IMR-90 (cell line): ENCODE measurements around the gene PGS1. TPM values are rescaled to one million over a fixed set of nuclear protein-coding genes. Genes with fewer than 3 reads are reported as not detected.

ENCODE experiments used
- ATAC-seq: fragments of 200-7000 bp; cut with Tn5 transposase; 2 replicates; pipeline ENCODE4 v1.9.1; 2020; ENCODE audit warnings: low read depth, mild to moderate bottlenecking, moderate library complexity
- BruUV-seq: library from RNA; stranded (reverse); fragments of 400-500 nt; replicated peaks from 2 replicates; lab custom pipeline; 2021; lab: Mats Ljungman, UMichigan
- CTCF ChIA-PET: fragments of 300-600 bp; formaldehyde crosslinking; extraction: SDS; loops from one replicate; lab custom pipeline; 2021; ENCODE audit warnings: antibody characterized with exemption; lab: Yijun Ruan, JAX
- POLR2A ChIA-PET: fragments of 300-600 bp; sonication (Branson Sonifier 250); formaldehyde crosslinking; loops from one replicate; lab custom pipeline; 2022; ENCODE audit warnings: antibody characterized with exemption; ENCODE audit not compliant: unreplicated experiment; lab: Charles Lee
- DNase-seq: peaks from one replicate; pipeline ENCODE4 v3.0.0; 2013
- H2AFZ ChIP-seq: replicated peaks from 2 replicates; pipeline ENCODE3; 2013; ENCODE audit warnings: low read length, mild to moderate bottlenecking; ENCODE audit not compliant: poor library complexity
- H2AK5ac ChIP-seq: 2 replicates; pipeline ENCODE4 v1.6.1; 2013; ENCODE audit warnings: low read depth, low read length, inconsistent platforms
- H2AK9ac ChIP-seq: replicated peaks from 2 replicates; pipeline ENCODE3; 2013; ENCODE audit warnings: mild to moderate bottlenecking, low read depth, low read length, moderate library complexity; ENCODE audit not compliant: poor library complexity
- H2BK120ac ChIP-seq: 2 replicates; pipeline ENCODE4 v1.6.1; 2013; ENCODE audit warnings: low read depth, low read length, inconsistent platforms
- H2BK15ac ChIP-seq: 3 replicates; pipeline ENCODE4 v1.6.1; 2013; ENCODE audit warnings: low read depth, low read length, inconsistent platforms
- H2BK20ac ChIP-seq: 2 replicates; pipeline ENCODE4 v1.6.1; 2013; ENCODE audit warnings: low read depth, mild to moderate bottlenecking, inconsistent platforms, low read length, moderate library complexity
- H2BK5ac ChIP-seq: 2 replicates; pipeline ENCODE4 v1.6.1; 2013; ENCODE audit warnings: mild to moderate bottlenecking, low read depth, low read length, inconsistent platforms; ENCODE audit not compliant: poor library complexity, severe bottlenecking
- H3K14ac ChIP-seq: replicated peaks from 2 replicates; pipeline ENCODE4 v1.6.1; 2013; ENCODE audit warnings: low read depth, low read length, inconsistent platforms
- H3K18ac ChIP-seq: 2 replicates; pipeline ENCODE4 v1.6.1; 2013; ENCODE audit warnings: low read depth, low read length, control low read depth
- H3K23ac ChIP-seq: 2 replicates; pipeline ENCODE4 v1.6.1; 2013; ENCODE audit warnings: low read depth, low read length, inconsistent platforms
- H3K27ac ChIP-seq: 2 replicates; pipeline ENCODE4 v1.5.1; 2013; ENCODE audit warnings: mild to moderate bottlenecking, control low read depth, low read length; ENCODE audit not compliant: insufficient read depth
- H3K27me3 ChIP-seq: 2 replicates; pipeline ENCODE4 v1.6.1; 2013; ENCODE audit warnings: low read length; ENCODE audit not compliant: control insufficient read depth, insufficient read depth
- H3K36me3 ChIP-seq: 2 replicates; pipeline ENCODE4 v1.6.1; 2013; ENCODE audit warnings: low read length, mixed read lengths; ENCODE audit not compliant: control insufficient read depth, insufficient read depth
- H3K4ac ChIP-seq: 2 replicates; pipeline ENCODE4 v1.6.1; 2013; ENCODE audit warnings: low read depth, low read length, inconsistent platforms
- H3K4me1 ChIP-seq: 2 replicates; pipeline ENCODE4 v1.6.1; 2013; ENCODE audit warnings: low read length, mixed read lengths; ENCODE audit not compliant: control insufficient read depth, insufficient read depth
- H3K4me2 ChIP-seq: 2 replicates; pipeline ENCODE4 v1.6.1; 2013; ENCODE audit warnings: low read depth, mild to moderate bottlenecking, control low read depth, low read length, moderate library complexity
- H3K4me3 ChIP-seq: 2 replicates; pipeline ENCODE4 v1.5.1; 2013; ENCODE audit warnings: low read depth, mild to moderate bottlenecking, control low read depth, low read length, moderate library complexity; ENCODE audit not compliant: insufficient read depth
- H3K56ac ChIP-seq: 2 replicates; pipeline ENCODE4 v1.6.1; 2013; ENCODE audit warnings: low read length, inconsistent platforms; ENCODE audit not compliant: insufficient read depth; ENCODE audit errors: extremely low read depth
- H3K79me1 ChIP-seq, 2 experiments: 2 replicates each; pipeline ENCODE4 v1.6.1; 2013; ENCODE audit warnings: low read length in 2 of 2, inconsistent platforms in 1 of 2, low read depth in 1 of 2
- H3K9ac ChIP-seq: 2 replicates; pipeline ENCODE4 v1.6.1; 2013; ENCODE audit warnings: low read depth, low read length, control low read depth
- H3K9me1 ChIP-seq: 2 replicates; pipeline ENCODE4 v1.6.1; 2013; ENCODE audit warnings: low read length, inconsistent platforms; ENCODE audit not compliant: insufficient read depth
- H3K9me3 ChIP-seq: 2 replicates; pipeline ENCODE4 v1.6.1; 2013; ENCODE audit warnings: low read length; ENCODE audit not compliant: control insufficient read depth, insufficient read depth
- H4K20me1 ChIP-seq: 2 replicates; pipeline ENCODE4 v1.6.1; 2013; ENCODE audit warnings: low read length, inconsistent platforms; ENCODE audit not compliant: insufficient read depth
- H4K5ac ChIP-seq: 2 replicates; pipeline ENCODE4 v1.6.1; 2013; ENCODE audit warnings: mild to moderate bottlenecking, low read depth, low read length, control low read depth
- H4K8ac ChIP-seq, 2 experiments: 2 replicates each; pipeline ENCODE4 v1.6.1; 2013; ENCODE audit warnings: low read depth in 2 of 2, low read length in 2 of 2, control low read depth in 1 of 2, inconsistent platforms in 1 of 2
- H4K91ac ChIP-seq: 2 replicates; pipeline ENCODE4 v1.6.1; 2013; ENCODE audit warnings: low read depth, low read length, inconsistent platforms; ENCODE audit not compliant: insufficient read depth
- BHLHE40 ChIP-seq: fragments of 150-350 bp; IDR thresholded peaks from 2 replicates; pipeline ENCODE4 v1.6.1; 2016; ENCODE audit warnings: mild to moderate bottlenecking, low read depth, low read length
- CEBPB ChIP-seq: IDR thresholded peaks from 2 replicates; pipeline ENCODE4 v1.6.1; 2012; ENCODE audit warnings: low read depth, low read length, improper control_type of control experiment
- CHD1 ChIP-seq: IDR thresholded peaks from 2 replicates; pipeline ENCODE4 v1.6.1; 2012; ENCODE audit warnings: low read depth, low read length, improper control_type of control experiment
- FOS ChIP-seq: fragments of 150-350 bp; IDR thresholded peaks from 2 replicates; pipeline ENCODE4 v1.6.1; 2016; ENCODE audit warnings: low read depth, low read length
- MAZ ChIP-seq: IDR thresholded peaks from 2 replicates; pipeline ENCODE4 v1.6.1; 2012; ENCODE audit warnings: low read depth, mild to moderate bottlenecking, low read length, improper control_type of control experiment, moderate library complexity, borderline replicate concordance
- MXI1 ChIP-seq: IDR thresholded peaks from 2 replicates; pipeline ENCODE4 v1.6.1; 2012; ENCODE audit warnings: low read depth, mild to moderate bottlenecking, low read length, moderate library complexity, borderline replicate concordance
- SMC3 ChIP-seq: fragments of 150-350 bp; IDR thresholded peaks from 2 replicates; pipeline ENCODE4 v1.6.1; 2016; ENCODE audit warnings: low read depth, mild to moderate bottlenecking, antibody characterized with exemption, low read length, moderate library complexity
- WGBS, 2 experiments: methylation state at CpG; one replicate each; pipeline versions ENCODE4 v1.1.5 to v1.1.7; 2013; ENCODE audit warnings: missing lambda C conversion rate in 2 of 2; ENCODE audit not compliant: insufficient read length in 1 of 2; ENCODE audit errors: extremely low coverage in 2 of 2; 5-methylcytosine and 5-hydroxymethylcytosine counted together
- dilution Hi-C: fragments of 300-500 bp; cut with HindIII; formaldehyde crosslinking; loops from one replicate; pipeline ENCODE4 v1.14.3; 2018; ENCODE audit warnings: low sequenced_read_pairs; ENCODE audit not compliant: unreplicated experiment
- in situ Hi-C: fragments of 300-500 bp; cut with MboI; formaldehyde crosslinking; loops from 3 replicates; pipeline ENCODE4 v1.14.3; 2019; ENCODE audit warnings: low sequenced_read_pairs, inconsistent platforms, mixed read lengths
- intact Hi-C: fragments of 100-400 bp; cut with micrococcal nuclease; formaldehyde crosslinking; loops from 2 replicates; pipeline ENCODE4 v1.10.0; 2022
- polyA plus RNA-seq, 3 experiments: library from polyadenylated mRNA; depleted of rRNA; stranded (reverse); fragments of >200 nt; gene quantifications; 2 replicates each; pipeline ENCODE4 v1.2.3, GENCODE V29; 2012; ENCODE audit warnings: low replicate concordance in 1 of 3
- total RNA-seq: library from RNA; depleted of rRNA; stranded (reverse); fragments of >200 nt; gene quantifications from 2 replicates; pipeline ENCODE4 v1.2.3, GENCODE V29; 2012
- TF ChIP-seq, protein P1 (sequence below): fragments of 150-350 bp; IDR thresholded peaks from 2 replicates; pipeline ENCODE4 v1.6.1; 2016; ENCODE audit warnings: low read depth, mild to moderate bottlenecking, low read length, moderate library complexity, borderline replicate concordance

The PGS1 gene
- total and polyA plus RNA-seq, 2 of the 4 experiments (the other 2 are of a cell fraction) = 18.5 to 43.2 TPM

DNA sequence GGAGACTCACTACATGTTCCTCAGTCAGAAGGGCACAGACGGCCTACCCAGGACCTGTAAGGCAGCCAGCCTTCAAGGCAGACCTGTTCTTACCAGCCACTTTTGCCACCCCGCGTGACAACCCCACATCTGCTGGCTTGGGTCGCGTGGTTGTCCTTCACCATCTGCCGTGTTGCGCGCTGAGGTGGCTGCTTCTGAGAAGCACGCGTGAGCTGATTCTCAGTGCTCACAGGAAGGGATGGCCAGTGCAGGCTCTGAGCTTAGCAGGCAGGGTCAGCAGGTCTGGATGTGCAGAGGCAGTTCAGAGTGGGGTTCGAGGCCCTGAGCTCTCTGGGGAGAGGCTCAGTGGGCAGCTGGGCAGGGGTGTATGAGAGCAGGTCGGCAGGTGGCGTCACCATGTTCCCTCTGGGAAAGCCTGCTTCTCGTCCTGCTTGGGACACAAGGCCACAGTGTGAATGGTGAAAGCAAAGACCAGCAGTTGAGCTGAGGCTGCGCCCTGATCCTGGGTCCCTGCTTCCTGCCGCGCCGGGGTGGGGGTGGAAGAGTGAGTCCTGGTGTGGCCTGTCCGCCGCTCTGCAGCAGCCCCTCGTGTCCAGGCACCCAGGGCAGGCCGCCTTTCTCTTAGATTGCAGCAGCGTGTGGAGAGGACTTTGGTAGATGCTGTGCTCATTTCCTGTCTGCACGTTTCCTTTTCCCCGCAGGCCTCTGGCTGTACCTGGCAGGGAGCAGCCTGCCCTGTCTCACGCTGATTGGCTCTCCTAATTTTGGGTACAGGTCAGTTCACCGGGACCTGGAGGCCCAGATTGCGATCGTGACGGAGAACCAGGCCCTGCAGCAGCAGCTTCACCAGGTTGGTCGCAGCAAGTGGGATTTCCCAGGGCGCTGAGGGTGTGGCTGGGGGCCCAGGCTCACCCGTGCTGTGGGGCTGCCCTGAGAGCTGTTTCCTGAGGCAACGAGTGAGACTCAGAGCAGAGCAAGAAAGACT lies 36.0 kb downstream of the PGS1 start:
- POLR2A ChIA-PET = no interaction called here
- no peak overlapping the region for H3K4me3 ChIP-seq

More for the DNA sequence above, 36.0 kb downstream of the PGS1 start:
- 95% methylated on average over 21 of the region's 34 CpGs; no CpG with 5 or more reads in 1 of the 2 experiments for whole genome bisulfite sequencing, 2 experiments
- DNase-seq = no peak
- H3K36me3 ChIP-seq = peaks cover 42% of the 10 kb centered on the region
- no peak overlapping the region for H4K8ac ChIP-seq
- H2AK5ac ChIP-seq = no peak overlapping the region
- intact Hi-C loops = no loop called here
- no peak overlapping the region for H4K5ac ChIP-seq
- no TSS peak for BruUV-seq
- no peak overlapping the region for H2BK20ac ChIP-seq
- H3K9me3 ChIP-seq = no peaks in the 10 kb centered on the region
- TF ChIP-seq MAZ = no peak
- no peak for TF ChIP-seq FOS
- TF ChIP-seq CHD1 = no peak
- TF ChIP-seq BHLHE40 = no peak
- TF ChIP-seq, protein P1, sequence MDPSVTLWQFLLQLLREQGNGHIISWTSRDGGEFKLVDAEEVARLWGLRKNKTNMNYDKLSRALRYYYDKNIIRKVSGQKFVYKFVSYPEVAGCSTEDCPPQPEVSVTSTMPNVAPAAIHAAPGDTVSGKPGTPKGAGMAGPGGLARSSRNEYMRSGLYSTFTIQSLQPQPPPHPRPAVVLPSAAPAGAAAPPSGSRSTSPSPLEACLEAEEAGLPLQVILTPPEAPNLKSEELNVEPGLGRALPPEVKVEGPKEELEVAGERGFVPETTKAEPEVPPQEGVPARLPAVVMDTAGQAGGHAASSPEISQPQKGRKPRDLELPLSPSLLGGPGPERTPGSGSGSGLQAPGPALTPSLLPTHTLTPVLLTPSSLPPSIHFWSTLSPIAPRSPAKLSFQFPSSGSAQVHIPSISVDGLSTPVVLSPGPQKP = no peak
- no peak for TF ChIP-seq SMC3
- TF ChIP-seq MXI1 = no peak
- TF ChIP-seq CEBPB = no peak
- H2AK9ac ChIP-seq = no peak overlapping the region
- H3K27ac ChIP-seq = no peak overlapping the region
- ATAC-seq = no peak
- H3K4me2 ChIP-seq = no peak overlapping the region
- no peaks in the 10 kb centered on the region for H3K27me3 ChIP-seq
- H3K14ac ChIP-seq = no peak overlapping the region
- no peak overlapping the region for H2BK5ac ChIP-seq
- CTCF ChIA-PET = no interaction called here
- no peak overlapping the region for H2AFZ ChIP-seq
- no peak overlapping the region for H3K18ac ChIP-seq
- in situ Hi-C loops = loop anchor here (5.0 kb wide), 1 partner anchor 52 kb away; the partner anchor contains the start of gene SOCS3
- H3K79me1 ChIP-seq = peaks cover 49 to 87% of the 10 kb centered on the region in 2 experiments
- peaks cover 17% of the 10 kb centered on the region for H3K9me1 ChIP-seq
- no peak overlapping the region for H3K56ac ChIP-seq
- no peak overlapping the region for H2BK15ac ChIP-seq
- H3K4ac ChIP-seq = no peak overlapping the region
- dilution Hi-C loops = no loop called here
- H4K91ac ChIP-seq = no peak overlapping the region
- peaks cover 40% of the 10 kb centered on the region for H4K20me1 ChIP-seq
- no peak overlapping the region for H3K23ac ChIP-seq
- no peak overlapping the region for H3K9ac ChIP-seq
- H3K4me1 ChIP-seq = peaks cover 24% of the 10 kb centered on the region
- no peak overlapping the region for H2BK120ac ChIP-seq
